KMS-11 (cell line): Measurements from ENCODE around the gene ZIC4.
A peak's percentile ranks its signal among the peaks of the same experiment; 100 is the strongest.

Source experiments
- H2AFZ ChIP-seq: fragments of 200-600 bp; sonication (generic); 2 replicates; pipeline ENCODE4 v1.6.1; 2016; ENCODE audit warnings: antibody characterized with exemption, mixed run types, low read depth
- H3K27ac ChIP-seq: fragments of 200-600 bp; sonication (generic); 2 replicates; pipeline ENCODE4 v1.6.1; 2016; ENCODE audit warnings: mild to moderate bottlenecking, mixed run types
- H3K27me3 ChIP-seq: fragments of 200-600 bp; sonication (generic); 2 replicates; pipeline ENCODE4 v1.6.1; 2017; ENCODE audit warnings: mild to moderate bottlenecking, low read depth, mixed run types, moderate library complexity; ENCODE audit not compliant: insufficient read depth
- H3K36me3 ChIP-seq: fragments of 200-600 bp; sonication (generic); 2 replicates; pipeline ENCODE4 v1.6.1; 2017; ENCODE audit warnings: mild to moderate bottlenecking, mixed run types; ENCODE audit not compliant: insufficient read depth
- H3K4me1 ChIP-seq: fragments of 200-600 bp; sonication (generic); 2 replicates; pipeline ENCODE4 v1.6.1; 2016; ENCODE audit warnings: mild to moderate bottlenecking, low read depth, mixed run types; ENCODE audit not compliant: poor library complexity, severe bottlenecking
- H3K4me2 ChIP-seq: fragments of 200-600 bp; sonication (generic); 2 replicates; pipeline ENCODE4 v1.7.0; 2016; ENCODE audit warnings: mild to moderate bottlenecking, mixed run types
- H3K4me3 ChIP-seq: fragments of 200-600 bp; sonication (generic); IDR thresholded peaks from 2 replicates; pipeline ENCODE4 v1.6.1; 2017; ENCODE audit warnings: low read depth, low read length, mixed read lengths; ENCODE audit not compliant: insufficient read depth
- H3K79me2 ChIP-seq: fragments of 200-600 bp; sonication (generic); 2 replicates; pipeline ENCODE4 v1.6.1; 2016; ENCODE audit warnings: low read depth, mixed run types; ENCODE audit not compliant: insufficient read depth
- H3K9ac ChIP-seq: fragments of 200-600 bp; sonication (generic); 2 replicates; pipeline ENCODE4 v1.6.1; 2016; ENCODE audit warnings: mild to moderate bottlenecking, mixed run types
- H4K20me1 ChIP-seq: fragments of 200-600 bp; sonication (generic); 2 replicates; pipeline ENCODE4 v1.6.1; 2016; ENCODE audit warnings: mild to moderate bottlenecking, mixed run types; ENCODE audit not compliant: insufficient read depth
- TF ChIP-seq, protein P1 (sequence below): fragments of 200-600 bp; sonication (generic); conservative IDR thresholded peaks from 2 replicates; pipeline ENCODE4 v1.6.1; 2017; ENCODE audit warnings: low read depth, mild to moderate bottlenecking, antibody characterized with exemption, low read length, moderate library complexity, mixed read lengths

Gene ZIC4

DNA sequence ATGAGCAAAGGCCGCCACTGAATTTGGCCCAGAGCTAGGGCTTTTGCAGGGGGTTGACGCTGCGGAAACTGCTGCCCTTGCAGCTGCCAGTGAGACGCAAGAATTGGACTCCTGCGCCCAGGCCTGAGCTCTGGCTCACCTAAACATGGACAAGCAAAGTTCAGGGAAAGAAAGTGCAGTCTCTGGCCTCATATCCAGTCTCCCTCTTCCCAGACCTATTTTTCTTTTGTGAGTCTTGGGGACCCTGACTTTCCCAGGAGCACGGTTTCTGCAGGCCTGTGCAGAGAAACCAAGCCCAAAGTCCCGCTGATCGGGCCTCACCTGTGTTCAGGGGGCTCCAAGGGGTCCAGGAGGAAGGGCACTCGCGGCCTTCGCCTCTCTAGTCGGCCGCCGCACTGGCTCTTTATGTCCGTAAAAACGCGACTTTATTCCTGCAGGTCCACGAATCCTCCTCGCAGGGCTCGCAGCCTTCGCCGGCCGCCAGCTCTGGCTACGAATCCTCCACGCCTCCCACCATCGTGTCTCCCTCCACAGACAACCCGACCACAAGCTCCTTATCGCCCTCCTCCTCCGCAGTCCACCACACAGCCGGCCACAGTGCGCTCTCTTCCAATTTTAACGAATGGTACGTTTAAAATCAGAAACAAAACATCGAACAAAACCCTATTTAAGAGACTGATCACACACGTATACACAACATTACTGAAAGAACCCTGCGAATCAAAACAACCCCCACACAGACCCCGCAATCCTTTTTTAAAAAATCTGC, 6.8 kb upstream of the ZIC4 start:
- H3K79me2 ChIP-seq, result no peaks in the 10 kb centered on the region
- no peaks in the 10 kb centered on the region for H4K20me1 ChIP-seq
- H3K27me3 ChIP-seq, result no peaks in the 10 kb centered on the region
- TF ChIP-seq, protein P1, sequence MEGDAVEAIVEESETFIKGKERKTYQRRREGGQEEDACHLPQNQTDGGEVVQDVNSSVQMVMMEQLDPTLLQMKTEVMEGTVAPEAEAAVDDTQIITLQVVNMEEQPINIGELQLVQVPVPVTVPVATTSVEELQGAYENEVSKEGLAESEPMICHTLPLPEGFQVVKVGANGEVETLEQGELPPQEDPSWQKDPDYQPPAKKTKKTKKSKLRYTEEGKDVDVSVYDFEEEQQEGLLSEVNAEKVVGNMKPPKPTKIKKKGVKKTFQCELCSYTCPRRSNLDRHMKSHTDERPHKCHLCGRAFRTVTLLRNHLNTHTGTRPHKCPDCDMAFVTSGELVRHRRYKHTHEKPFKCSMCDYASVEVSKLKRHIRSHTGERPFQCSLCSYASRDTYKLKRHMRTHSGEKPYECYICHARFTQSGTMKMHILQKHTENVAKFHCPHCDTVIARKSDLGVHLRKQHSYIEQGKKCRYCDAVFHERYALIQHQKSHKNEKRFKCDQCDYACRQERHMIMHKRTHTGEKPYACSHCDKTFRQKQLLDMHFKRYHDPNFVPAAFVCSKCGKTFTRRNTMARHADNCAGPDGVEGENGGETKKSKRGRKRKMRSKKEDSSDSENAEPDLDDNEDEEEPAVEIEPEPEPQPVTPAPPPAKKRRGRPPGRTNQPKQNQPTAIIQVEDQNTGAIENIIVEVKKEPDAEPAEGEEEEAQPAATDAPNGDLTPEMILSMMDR, result no peak
- H3K27ac ChIP-seq, result no peak overlapping the region
- H3K36me3 ChIP-seq, result no peaks in the 10 kb centered on the region
- H3K4me3 ChIP-seq, result no peak overlapping the region
- H2AFZ ChIP-seq, result no peak overlapping the region
- H3K4me1 ChIP-seq, result no peaks in the 10 kb centered on the region
- no peak overlapping the region for H3K4me2 ChIP-seq
- H3K9ac ChIP-seq, result no peak overlapping the region

DNA sequence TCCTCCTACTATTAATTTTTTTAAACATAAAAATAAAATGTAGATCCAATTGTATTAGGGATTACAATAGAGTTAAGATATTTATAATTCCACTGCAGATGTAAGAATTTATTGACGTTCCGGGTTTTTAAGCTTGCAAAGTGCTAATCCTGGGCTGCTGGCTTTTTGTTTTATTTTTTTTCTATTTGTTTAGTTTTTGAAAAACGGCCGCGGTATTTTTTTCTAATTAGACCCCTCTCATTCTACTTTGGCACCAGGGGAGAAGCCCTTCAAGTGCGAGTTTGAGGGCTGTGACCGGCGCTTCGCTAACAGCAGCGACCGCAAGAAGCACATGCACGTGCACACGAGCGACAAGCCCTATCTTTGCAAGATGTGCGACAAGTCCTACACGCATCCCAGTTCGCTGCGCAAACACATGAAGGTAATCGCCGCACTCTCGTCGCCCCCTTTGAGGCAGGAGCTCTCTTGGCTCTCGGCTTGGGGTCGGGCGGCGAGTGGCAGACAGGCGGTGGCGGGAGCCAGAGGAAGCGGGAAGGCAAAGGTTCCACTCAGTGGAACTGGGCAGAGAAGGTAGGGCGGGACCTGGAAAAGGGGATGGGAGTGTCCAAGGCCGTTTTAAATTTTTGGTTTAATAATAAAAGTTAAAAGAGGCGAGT, 6.0 kb upstream of the ZIC4 start:
- Histone ChIP-seq H2AFZ (no peak overlapping the region), H3K9ac (no peak overlapping the region), H3K4me3 (no peak overlapping the region)

DNA sequence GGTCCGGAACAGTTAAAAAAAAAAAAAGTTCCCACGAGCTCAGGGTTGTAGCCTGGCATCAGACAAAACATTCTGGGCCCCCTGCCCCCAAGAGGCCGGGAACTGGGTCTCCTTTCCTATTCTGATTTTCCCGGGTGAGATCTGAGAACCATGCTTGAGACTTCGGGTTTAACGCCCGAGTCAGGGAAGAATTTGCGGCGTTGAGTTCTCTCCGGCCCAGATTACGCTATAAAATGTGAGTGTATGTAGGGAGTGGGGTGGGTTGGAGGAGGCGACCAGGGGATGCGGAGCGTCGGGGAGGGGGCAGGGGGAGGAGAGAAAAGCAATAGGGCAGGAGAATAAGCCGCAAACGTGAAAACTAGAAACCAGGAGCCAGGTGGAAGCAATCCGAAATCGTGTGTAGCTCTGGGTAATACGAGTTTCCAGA, 5.5 kb upstream of the ZIC4 start:
- Histone ChIP-seq H3K4me2 (no peak overlapping the region), H3K79me2 (no peaks in the 10 kb centered on the region), H3K9ac (no peak overlapping the region), H3K4me1 (no peaks in the 10 kb centered on the region), H3K27ac (no peak overlapping the region), H4K20me1 (no peaks in the 10 kb centered on the region), H3K36me3 (no peaks in the 10 kb centered on the region), H3K27me3 (no peaks in the 10 kb centered on the region), H2AFZ (no peak overlapping the region), H3K4me3 (no peak overlapping the region)
- TF ChIP-seq, protein P1, result no peak

More for the DNA sequence above, 6.0 kb upstream of the ZIC4 start:
- TF ChIP-seq, protein P1, result no peak
- H3K27ac ChIP-seq, result no peak overlapping the region
- no peaks in the 10 kb centered on the region for H3K27me3 ChIP-seq
- H3K4me1 ChIP-seq, result no peaks in the 10 kb centered on the region
- H3K36me3 ChIP-seq, result no peaks in the 10 kb centered on the region
- H4K20me1 ChIP-seq, result no peaks in the 10 kb centered on the region
- H3K4me2 ChIP-seq, result no peak overlapping the region
- no peaks in the 10 kb centered on the region for H3K79me2 ChIP-seq

DNA sequence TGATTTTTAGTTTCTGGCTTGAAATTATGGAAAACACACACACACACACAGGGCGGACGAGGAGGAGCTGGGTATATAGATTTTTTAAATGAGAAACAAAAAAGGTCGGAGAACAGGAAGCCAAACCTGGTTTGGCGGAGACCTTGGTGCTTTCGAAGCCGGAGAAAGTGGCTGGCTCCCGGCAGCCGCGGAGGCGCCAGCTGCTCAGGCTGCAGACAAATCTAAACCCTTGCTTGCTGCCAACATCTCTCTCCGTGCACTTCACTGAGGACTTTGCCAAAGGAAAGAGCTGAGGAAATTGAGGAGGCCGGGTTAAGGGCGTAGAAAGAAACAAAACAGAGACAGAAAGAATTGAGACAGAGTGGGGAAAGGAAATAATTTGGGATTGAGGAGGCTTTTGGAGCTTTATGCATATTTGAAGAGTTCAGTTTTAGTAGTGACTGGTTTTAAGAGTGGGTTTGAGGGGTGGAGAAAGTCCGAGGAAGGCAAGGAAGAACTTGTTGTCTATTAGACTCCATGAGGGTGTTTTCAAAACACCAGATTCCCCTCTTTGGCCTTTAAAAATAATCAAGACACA, 5.0 kb upstream of the ZIC4 start:
- no peaks in the 10 kb centered on the region for H3K4me1 ChIP-seq
- H3K27ac ChIP-seq, result no peak overlapping the region
- H2AFZ ChIP-seq, result peak overlapping the region; percentile 6; the same call in 1 of the 2 replicates
- H3K4me2 ChIP-seq, result no peak overlapping the region
- TF ChIP-seq, protein P1, result no peak
- H4K20me1 ChIP-seq, result no peaks in the 10 kb centered on the region
- no peak overlapping the region for H3K4me3 ChIP-seq
- H3K27me3 ChIP-seq, result no peaks in the 10 kb centered on the region
- no peaks in the 10 kb centered on the region for H3K79me2 ChIP-seq
- no peaks in the 10 kb centered on the region for H3K36me3 ChIP-seq
- H3K9ac ChIP-seq, result no peak overlapping the region
